Fibroblast of the aortic adventitia (primary cell): ENCODE measurements around the gene ZBED4. TPM values are rescaled to one million over a fixed set of nuclear protein-coding genes. Genes with fewer than 3 reads are reported as not detected.

ENCODE experiments used
- DNase-seq: peaks from one replicate; pipeline ENCODE4 v3.0.0-alpha.2; 2010; ENCODE audit warnings: low read depth
- H3K4me3 ChIP-seq: 2 replicates; pipeline ENCODE4 v1.5.1; 2011; ENCODE audit warnings: low read depth, mild to moderate bottlenecking, control low read depth, low read length, moderate library complexity
- total RNA-seq: library from RNA; depleted of rRNA; stranded (reverse); fragments of >200 nt; gene quantifications from 2 replicates; pipeline ENCODE4 v1.2.3, GENCODE V29; 2012; ENCODE audit warnings: low replicate concordance
- TF ChIP-seq, protein P1 (sequence below): IDR thresholded peaks from 2 replicates; pipeline ENCODE4 v1.5.1; 2011; ENCODE audit warnings: mild to moderate bottlenecking, low read length, control low read depth, inconsistent platforms; ENCODE audit not compliant: insufficient read depth

ZBED4 gene
- total RNA-seq, 1 donor = 8.3 TPM

DNA sequence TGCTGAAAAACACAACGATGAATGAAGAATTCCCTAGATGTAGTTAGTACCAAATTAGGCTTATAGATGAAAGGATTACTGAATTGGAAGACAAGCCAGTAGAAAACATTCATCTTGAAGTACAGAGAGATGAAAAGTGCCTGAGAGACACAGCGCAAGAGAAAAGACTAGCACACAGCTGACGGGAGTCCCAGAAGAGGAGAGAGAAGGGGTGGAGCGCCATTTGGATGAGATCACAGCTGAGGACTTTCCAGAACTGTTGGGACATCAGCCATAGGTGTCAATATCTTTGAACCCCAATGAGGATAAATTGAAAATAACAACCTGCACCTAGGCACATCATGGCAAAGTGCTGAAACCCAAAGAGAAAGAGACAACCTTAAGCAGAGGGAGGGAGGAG is 39.4 kb downstream of the ZBED4 start:
- TF ChIP-seq, protein P1, sequence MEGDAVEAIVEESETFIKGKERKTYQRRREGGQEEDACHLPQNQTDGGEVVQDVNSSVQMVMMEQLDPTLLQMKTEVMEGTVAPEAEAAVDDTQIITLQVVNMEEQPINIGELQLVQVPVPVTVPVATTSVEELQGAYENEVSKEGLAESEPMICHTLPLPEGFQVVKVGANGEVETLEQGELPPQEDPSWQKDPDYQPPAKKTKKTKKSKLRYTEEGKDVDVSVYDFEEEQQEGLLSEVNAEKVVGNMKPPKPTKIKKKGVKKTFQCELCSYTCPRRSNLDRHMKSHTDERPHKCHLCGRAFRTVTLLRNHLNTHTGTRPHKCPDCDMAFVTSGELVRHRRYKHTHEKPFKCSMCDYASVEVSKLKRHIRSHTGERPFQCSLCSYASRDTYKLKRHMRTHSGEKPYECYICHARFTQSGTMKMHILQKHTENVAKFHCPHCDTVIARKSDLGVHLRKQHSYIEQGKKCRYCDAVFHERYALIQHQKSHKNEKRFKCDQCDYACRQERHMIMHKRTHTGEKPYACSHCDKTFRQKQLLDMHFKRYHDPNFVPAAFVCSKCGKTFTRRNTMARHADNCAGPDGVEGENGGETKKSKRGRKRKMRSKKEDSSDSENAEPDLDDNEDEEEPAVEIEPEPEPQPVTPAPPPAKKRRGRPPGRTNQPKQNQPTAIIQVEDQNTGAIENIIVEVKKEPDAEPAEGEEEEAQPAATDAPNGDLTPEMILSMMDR = no peak
- DNase-seq = no peak
- no peak overlapping the region for H3K4me3 ChIP-seq

DNA sequence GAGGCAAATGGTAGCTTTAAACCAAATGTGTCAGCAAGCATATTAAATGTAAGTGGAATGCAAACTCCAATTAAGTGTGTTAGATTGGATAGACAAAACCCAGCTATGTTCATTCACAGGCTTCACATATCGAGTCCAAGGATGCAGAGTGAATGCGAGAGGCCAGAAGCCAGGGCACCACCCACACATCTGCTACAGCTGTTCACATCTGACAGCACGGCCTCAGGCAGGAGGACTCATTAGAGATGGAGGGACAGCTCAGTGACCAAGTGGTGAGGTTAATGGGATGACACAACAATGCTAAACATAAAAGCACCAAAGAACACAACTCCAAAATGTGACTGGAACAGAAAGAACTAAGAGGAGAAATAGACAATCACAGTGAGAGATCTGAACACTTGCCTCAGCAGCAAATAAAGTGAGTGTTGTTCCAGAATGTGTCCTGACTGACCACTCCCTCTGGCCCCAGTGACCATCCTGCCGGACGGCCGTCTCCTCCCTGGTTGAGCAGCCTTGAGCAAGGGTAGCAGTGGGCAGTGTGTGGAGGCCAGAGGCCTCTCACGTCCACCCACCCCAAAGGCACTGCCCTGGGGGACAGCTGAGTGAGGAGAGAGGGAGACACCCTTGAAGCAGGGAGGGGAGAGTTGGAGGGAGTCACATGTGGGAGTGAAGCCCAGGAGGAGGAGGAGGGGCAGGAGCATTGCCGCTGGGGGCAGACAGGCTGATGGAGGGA is 40.8 kb downstream of the ZBED4 start:
- no peak for DNase-seq
- no peak overlapping the region for H3K4me3 ChIP-seq
- TF ChIP-seq, protein P1 = no peak

DNA sequence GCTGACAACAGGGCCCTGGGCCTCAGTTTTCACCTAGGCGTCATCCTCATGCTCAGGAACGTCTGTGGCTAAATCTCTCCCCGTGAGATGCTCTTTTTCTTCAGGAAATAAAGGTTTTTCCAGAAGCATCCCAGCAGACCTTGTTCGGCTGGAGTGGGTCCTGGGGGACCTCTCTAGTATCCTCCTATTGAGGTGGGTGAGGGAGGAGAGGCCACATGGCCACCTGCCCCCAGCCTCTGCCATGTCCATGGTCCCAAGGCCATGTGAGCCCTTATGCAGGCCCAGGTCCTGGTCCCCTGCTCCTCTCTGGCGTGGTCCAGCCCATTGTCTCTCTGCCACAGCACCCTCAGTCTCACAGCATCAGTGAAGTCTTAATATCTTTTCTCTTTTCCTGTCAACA is 42.6 kb downstream of the ZBED4 start:
- TF ChIP-seq, protein P1 = no peak
- DNase-seq = no peak
- H3K4me3 ChIP-seq = no peak overlapping the region

- TF ChIP-seq, protein P1 = no peak
- DNase-seq = no peak
- no peak overlapping the region for H3K4me3 ChIP-seq
These were observed 43.5 kb downstream of the ZBED4 start for GRCh38 chr22:49897015-49897684.

DNA sequence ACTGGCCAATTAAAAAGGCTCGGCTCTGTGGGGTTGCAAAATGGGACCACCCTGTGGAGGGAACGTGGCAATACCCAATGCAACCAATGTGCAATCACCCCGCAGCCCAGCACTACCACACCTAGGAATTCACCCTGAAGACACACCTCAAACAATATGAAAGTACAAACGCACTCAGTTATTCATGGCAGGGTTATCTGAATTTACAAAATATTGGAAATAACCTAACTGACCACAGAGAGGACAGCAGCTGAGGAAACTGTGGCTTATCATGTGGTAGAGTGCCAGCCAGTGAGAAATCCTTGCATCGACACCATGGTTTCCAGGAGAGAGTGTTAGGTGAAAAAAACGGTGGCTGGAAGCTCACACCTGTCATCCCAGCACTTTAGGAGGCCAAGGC is 45.9 kb downstream of the ZBED4 start:
- no peak overlapping the region for H3K4me3 ChIP-seq
- no peak for DNase-seq
- TF ChIP-seq, protein P1 = no peak

- no peak for DNase-seq
- no peak overlapping the region for H3K4me3 ChIP-seq
- TF ChIP-seq, protein P1 = no peak
These were observed 47.0 kb downstream of the ZBED4 start for GRCh38 chr22:49900441-49901230.
